Heart right ventricle (tissue), 16 donors: ENCODE measurements around the gene ZC3H4. TPM values are rescaled to one million over a fixed set of nuclear protein-coding genes. Genes with fewer than 3 reads are reported as not detected.
A peak's percentile ranks its signal among the peaks of the same experiment; 100 is the strongest.
"Not testable (repeated sequence)": the region's sequence is repeated elsewhere in the genome, so short reads cannot be mapped to it uniquely, and the experiment has no call there.

Experiments
- ATAC-seq, 8 donors: fragments of 200-7000 bp; cut with Tn5 transposase; one replicate each; pipeline ENCODE4 v1.9.1; 2020; ENCODE audit warnings: mild to moderate bottlenecking in 8 of 8, moderate library complexity in 8 of 8, moderate number of reproducible peaks in 1 of 8
- DNase-seq, 2 donors: peaks; one replicate each; pipeline ENCODE4 v3.0.0-alpha.2; 2020
- H3K27ac ChIP-seq, 10 donors: fragments of 200-600 bp; sonication (generic) in 2 of 10; one replicate each; pipeline versions ENCODE4 v1.5.0 to v1.8.0; 2020 to 2022; ENCODE audit warnings: mild to moderate bottlenecking in 3 of 10
- H3K27me3 ChIP-seq, 7 donors: fragments of 200-600 bp; one replicate each; pipeline ENCODE4 v1.8.0; 2021 to 2022; ENCODE audit warnings: mild to moderate bottlenecking in 2 of 7
- H3K36me3 ChIP-seq, 9 donors: fragments of 200-600 bp; sonication (generic) in 1 of 9; one replicate each; pipeline versions ENCODE4 v1.5.0 to v1.8.0; 2020 to 2022; ENCODE audit warnings: mild to moderate bottlenecking in 2 of 9
- H3K4me1 ChIP-seq, 9 donors: fragments of 200-600 bp; sonication (generic) in 1 of 9; one replicate each; pipeline versions ENCODE4 v1.5.0 to v1.8.0; 2020 to 2022; ENCODE audit warnings: mild to moderate bottlenecking in 4 of 9
- H3K4me3 ChIP-seq, 10 donors: fragments of 200-600 bp; sonication (generic) in 2 of 10; one replicate each; pipeline versions ENCODE4 v1.5.0 to v1.8.0; 2020 to 2022; ENCODE audit warnings: mild to moderate bottlenecking in 7 of 10, moderate library complexity in 2 of 10
- H3K9me3 ChIP-seq, 11 donors: fragments of 200-600 bp in 10 of 11; sonication (generic) in 2 of 11; one replicate each; pipeline versions ENCODE4 v1.5.0 to v1.8.0; 2013 to 2022; ENCODE audit warnings: mild to moderate bottlenecking in 2 of 11, control low read depth in 1 of 11, moderate library complexity in 1 of 11
- WGBS, 2 donors: extraction: QIAGEN DNeasy Blood & Tissue Kit; methylation state at CpG; one replicate each; pipeline ENCODE4 v1.1.7; 2013; ENCODE audit warnings: inconsistent platforms in 1 of 2; 5-methylcytosine and 5-hydroxymethylcytosine counted together
- intact Hi-C, 10 donors: fragments of 100-400 bp; cut with DNase I; formaldehyde crosslinking; loops; one replicate each; pipeline versions ENCODE4 v1.11.1 to v1.14.2; 2022
- polyA plus RNA-seq, 2 donors: library from polyadenylated mRNA; stranded (reverse); fragments of 200-250 nt; gene quantifications; one replicate each; pipeline ENCODE4 v1.2.3, GENCODE V29; 2013
- total RNA-seq, 10 donors: library from RNA; stranded (reverse); fragmentation: NEBNext Ultra II Directional in 3 of 10; extraction: Animal tissue kit (Norgen Biotek cat#: 25700) in 3 of 10; gene quantifications; one replicate each; pipeline versions ENCODE4 v1.2.1 to v1.2.4, GENCODE V29; 2021 to 2023
- TF ChIP-seq, protein P1 (sequence below), 9 donors: fragments of 200-600 bp; sonication (generic) in 2 of 9; IDR thresholded peaks; one replicate each; pipeline versions ENCODE4 v1.5.0 to v1.8.0; 2021 to 2022; ENCODE audit warnings: antibody characterized with exemption in 9 of 9, mild to moderate bottlenecking in 5 of 9, moderate library complexity in 1 of 9
- donor health status: Arrhythmogenic right ventricular cardiomyopathy.
- donor health status: ischemic (EF 13 %, LVEDD 7.1; RV severe dilation, severe dysfunction).
- donor health status: healthy with polysubstance abuse.
- donor health status: DM: no; HTN: yes; CAD: no.
- donor health status: DM: no; HTN: no; CAD: no.
- donor health status: ischemic (EF 25% LVEDD 6.9; RV normal size, moderate dysfunction).
- donor health status: ischemic (EF 25% LVEDD 5.7; RV mildly dilated, moderate dysfunction).
- donor health status: healthy.
- donor health status: DM: yes; HTN: yes; CAD: no.
- donor health status: Ischemic cardiomyopathy.
- donor health status: ischemic (EF 35%, LVEDD 5.7; RV mildly dilated, moderate dysfunction).
- donor health status: nonischemic (EF 11% LVEDD 7.7; RV severe dilation, severe dysfunction).
- donor health status: DM: yes; HTN: yes; CAD: no.
- donor health status: PGD.
- donor health status: ischemic (EF 29% LVEDD 5.4; RV normal size, mild dysfunction).
- donor health status: nonischemic (EF 23%, LVEDD 6.1; RV moderate dilation, normal function).

ZC3H4 gene
- total and polyA plus RNA-seq, 12 donors, result 4.5 to 32.8 (median 25.1) TPM

DNA sequence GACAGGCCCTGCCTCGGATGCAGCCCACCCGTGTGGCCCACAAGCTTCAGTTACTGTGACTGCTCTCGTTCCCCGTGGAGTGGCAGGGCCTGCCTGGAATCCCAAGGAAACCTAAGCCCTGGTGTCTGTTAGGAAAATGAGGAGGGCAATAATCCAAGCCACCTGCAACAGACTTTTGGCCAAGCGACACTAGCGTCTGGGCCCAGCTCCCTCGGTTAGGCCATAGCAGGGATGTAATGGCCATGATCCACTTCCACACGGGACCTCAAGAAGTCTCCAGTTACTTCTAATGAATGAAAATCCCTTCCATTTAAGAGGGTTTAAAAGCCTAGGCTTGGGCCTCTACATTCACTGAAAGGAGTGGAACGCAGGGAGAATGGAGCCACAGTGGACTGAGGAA, 8.9 kb downstream of the ZC3H4 start:
- no peaks in the 10 kb centered on the region for H3K27me3 ChIP-seq
- WGBS, 2 donors, result 76 to 81% methylated on average over 9 of the region's 9 CpGs
- DNase-seq, result no peak
- TF ChIP-seq, protein P1, sequence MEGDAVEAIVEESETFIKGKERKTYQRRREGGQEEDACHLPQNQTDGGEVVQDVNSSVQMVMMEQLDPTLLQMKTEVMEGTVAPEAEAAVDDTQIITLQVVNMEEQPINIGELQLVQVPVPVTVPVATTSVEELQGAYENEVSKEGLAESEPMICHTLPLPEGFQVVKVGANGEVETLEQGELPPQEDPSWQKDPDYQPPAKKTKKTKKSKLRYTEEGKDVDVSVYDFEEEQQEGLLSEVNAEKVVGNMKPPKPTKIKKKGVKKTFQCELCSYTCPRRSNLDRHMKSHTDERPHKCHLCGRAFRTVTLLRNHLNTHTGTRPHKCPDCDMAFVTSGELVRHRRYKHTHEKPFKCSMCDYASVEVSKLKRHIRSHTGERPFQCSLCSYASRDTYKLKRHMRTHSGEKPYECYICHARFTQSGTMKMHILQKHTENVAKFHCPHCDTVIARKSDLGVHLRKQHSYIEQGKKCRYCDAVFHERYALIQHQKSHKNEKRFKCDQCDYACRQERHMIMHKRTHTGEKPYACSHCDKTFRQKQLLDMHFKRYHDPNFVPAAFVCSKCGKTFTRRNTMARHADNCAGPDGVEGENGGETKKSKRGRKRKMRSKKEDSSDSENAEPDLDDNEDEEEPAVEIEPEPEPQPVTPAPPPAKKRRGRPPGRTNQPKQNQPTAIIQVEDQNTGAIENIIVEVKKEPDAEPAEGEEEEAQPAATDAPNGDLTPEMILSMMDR (IDR thresholded peaks at IDR 0.05), result no peak
- H3K4me1 ChIP-seq, result peaks cover 6 to 81% (median 65%) of the 10 kb centered on the region in 9 donors
- H3K4me3 ChIP-seq, result no peak overlapping the region
- peak overlapping the region in 1 of 10 donors; percentile 45 for H3K27ac ChIP-seq
- H3K36me3 ChIP-seq, result peaks cover 0 to 28% (median 0%) of the 10 kb centered on the region in 9 donors
- no peaks in the 10 kb centered on the region for H3K9me3 ChIP-seq
- intact Hi-C loops, result loop anchor here in 1 of 10 donors (10.0 kb wide), 1 partner anchor 250 kb away; the partner anchor contains the start of gene AP2S1
- ATAC-seq, result no peak

DNA sequence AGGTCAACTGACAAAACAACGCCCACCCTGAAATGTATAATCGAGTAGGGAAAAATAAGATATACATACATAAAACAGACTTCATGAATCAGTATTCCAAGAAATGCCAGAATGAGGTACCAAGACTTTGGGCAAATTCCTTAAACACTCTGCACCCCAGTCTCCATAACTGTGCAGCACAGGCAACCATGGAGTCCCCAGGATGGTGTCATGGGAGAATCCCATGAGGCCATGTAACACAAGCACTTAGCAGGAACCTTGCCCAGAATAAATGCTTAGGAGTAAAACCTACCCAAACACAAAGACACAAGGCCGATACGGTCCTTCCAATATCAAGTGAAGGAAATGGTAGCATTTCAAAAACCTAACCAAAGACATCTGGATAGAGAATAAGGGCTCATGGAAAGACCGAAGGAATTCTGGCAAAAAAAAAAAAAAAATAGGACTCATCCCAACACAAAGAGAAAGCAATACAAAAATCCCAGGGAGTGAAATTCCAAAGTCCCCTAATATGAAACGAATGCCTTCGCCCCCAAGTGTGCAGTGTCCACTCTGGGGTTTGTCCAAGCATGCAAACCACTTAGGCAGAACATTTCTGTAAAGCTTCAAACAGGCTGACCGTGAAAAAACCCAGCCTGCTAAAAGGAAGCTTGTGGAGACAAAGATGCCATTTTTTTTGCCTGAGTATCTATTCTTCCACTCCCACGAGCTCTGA, 11.1 kb downstream of the ZC3H4 start:
- ATAC-seq (no peak), DNase-seq (no peak)
- Histone ChIP-seq H3K4me3 (no peak overlapping the region), H3K27me3 (no peaks in the 10 kb centered on the region), H3K27ac (peak overlapping the region in 1 of 10 donors; percentile 6), H3K9me3 (no peaks in the 10 kb centered on the region), H3K4me1 (peaks cover 12 to 80% (median 59%) of the 10 kb centered on the region in 9 donors), H3K36me3 (peaks cover 0 to 25% (median 0%) of the 10 kb centered on the region in 9 donors)
- WGBS, 2 donors, result 68 to 71% methylated on average over 9 of the region's 9 CpGs
- TF ChIP-seq, protein P1 (IDR thresholded peaks at IDR 0.05), result no peak
- intact Hi-C loops, result loop anchor here in 1 of 10 donors (10.0 kb wide), 1 partner anchor 248 kb away; the partner anchor contains the start of gene AP2S1

DNA sequence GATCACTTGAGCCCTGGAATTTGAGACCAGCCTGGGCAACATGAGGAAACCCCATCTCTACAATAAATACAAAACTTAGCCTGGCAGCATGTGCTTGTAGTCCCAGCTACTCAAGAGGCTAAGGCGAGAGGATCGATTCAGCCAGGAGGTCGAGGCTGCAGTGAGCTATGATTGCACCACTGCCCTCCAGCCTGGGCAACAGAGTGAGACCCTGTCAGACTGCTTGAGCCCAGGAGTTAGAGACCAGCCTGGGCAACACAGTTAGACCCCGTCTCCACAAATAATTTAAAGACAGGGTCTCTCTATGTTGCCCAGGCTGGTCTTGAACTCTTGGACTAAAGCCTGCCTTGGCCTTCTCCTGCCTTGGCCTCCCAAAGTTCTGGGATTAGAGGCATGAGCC, 12.5 kb downstream of the ZC3H4 start:
- intact Hi-C loops, result loop anchor here in 1 of 10 donors (10.0 kb wide), 1 partner anchor 246 kb away; the partner anchor contains the start of gene AP2S1
- Histone ChIP-seq H3K4me1 (peaks cover 13 to 80% (median 59%) of the 10 kb centered on the region in 9 donors), H3K36me3 (peaks cover 0 to 25% (median 0%) of the 10 kb centered on the region in 9 donors), H3K27ac (peak overlapping the region in 1 of 10 donors; percentile 2)
- WGBS, 2 donors, result 95 to 96% methylated on average over 4 of the region's 4 CpGs
- not testable (repeated sequence) for H3K9me3 ChIP-seq, DNase-seq, H3K4me3 ChIP-seq, ATAC-seq, H3K27me3 ChIP-seq

DNA sequence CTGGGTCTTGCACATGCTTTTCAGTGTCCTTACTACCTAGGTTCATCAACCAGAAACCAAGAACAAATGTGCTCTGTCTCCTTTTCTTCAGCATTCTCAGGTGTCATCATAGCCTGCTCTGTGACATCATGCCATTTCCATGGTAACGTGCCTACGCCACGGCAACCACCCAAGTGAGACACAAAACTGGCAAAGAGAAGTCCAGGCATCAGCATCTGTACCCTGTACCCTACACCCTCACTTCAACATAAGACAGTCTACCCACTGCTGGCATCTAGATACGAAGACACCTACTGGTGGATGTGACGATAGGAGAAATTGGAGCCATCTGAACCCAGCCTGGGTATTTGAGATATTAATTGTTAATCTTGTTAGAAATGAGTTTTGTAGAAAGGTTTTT, 13.3 kb downstream of the ZC3H4 start:
- no peaks in the 10 kb centered on the region for H3K9me3 ChIP-seq
- TF ChIP-seq, protein P1 (IDR thresholded peaks at IDR 0.05), result no peak
- peaks cover 0 to 18% (median 0%) of the 10 kb centered on the region in 9 donors for H3K36me3 ChIP-seq
- DNase-seq (no peak), ATAC-seq (no peak)
- H3K4me1 ChIP-seq, result peaks cover 16 to 80% (median 59%) of the 10 kb centered on the region in 9 donors
- no peak overlapping the region for H3K27ac ChIP-seq
- intact Hi-C loops, result loop anchor here in 1 of 10 donors (10.0 kb wide), 1 partner anchor 245 kb away; the partner anchor contains the start of gene AP2S1
- H3K4me3 ChIP-seq, result no peak overlapping the region
- 96 to 99% methylated on average over 5 of the region's 5 CpGs for WGBS, 2 donors
- no peaks in the 10 kb centered on the region for H3K27me3 ChIP-seq
